ENCODE data around the gene RBM44.

RBM44 gene

GRCh38 chr2:237889811-237890210 lies 91.2 kb downstream of the RBM44 start:
- no peak overlapping the region for H3K4me3 Mint-ChIP-seq
- H3K27ac Mint-ChIP-seq: no peak overlapping the region
- H3K36me3 Mint-ChIP-seq (ENCODE audit: low read depth): no peaks in the 10 kb centered on the region
- H3K9me3 Mint-ChIP-seq: no peaks in the 10 kb centered on the region
- DNase-seq: no peak
- H3K4me1 Mint-ChIP-seq: peaks cover 35% of the 10 kb centered on the region
- TF ChIP-seq CTCF (IDR thresholded peaks at IDR 0.05): no peak
- H3K27me3 Mint-ChIP-seq (ENCODE audit: low read depth, poor library complexity): peaks cover 7% of the 10 kb centered on the region

Data from nephron progenitor cell (in vitro differentiated cells).